ENCODE data around the gene TRNP1. TPM values are rescaled to one million over a fixed set of nuclear protein-coding genes. Genes with fewer than 3 reads are reported as not detected.

The TRNP1 gene
- total and polyA plus RNA-seq, 12 donors = 1.4 to 27.8 (median 6.5) TPM

DNA sequence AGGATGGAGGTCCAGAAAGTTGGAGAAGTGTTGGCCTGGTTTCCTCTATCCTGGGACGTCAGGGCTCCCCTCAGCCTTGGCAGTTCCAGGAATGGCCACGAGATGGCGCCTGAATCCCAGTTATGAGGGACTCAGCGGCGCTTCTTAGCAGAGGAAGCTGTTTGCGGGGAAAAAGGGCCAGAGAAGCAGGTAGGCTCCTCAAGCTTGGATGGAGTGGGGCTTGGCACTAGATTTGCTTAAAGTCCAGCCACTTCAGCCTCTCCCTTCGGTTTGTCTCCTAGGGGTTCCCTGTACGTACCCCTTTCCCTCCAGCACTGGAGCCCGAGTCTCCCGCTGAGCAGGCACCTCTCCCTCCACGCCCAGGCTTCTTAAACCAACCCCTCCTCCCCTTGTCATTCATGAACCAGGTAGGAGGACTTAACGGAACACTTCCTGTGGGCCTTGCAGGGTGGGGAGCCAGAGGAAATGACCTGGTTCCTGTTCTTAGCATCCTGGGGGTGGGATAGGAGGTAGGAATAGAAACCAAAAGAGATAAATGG lies 51.2 kb downstream of the TRNP1 start:
- WGBS, 4 donors = 11 to 16% (median 13%) methylated on average over 12 of the region's 12 CpGs
- no peaks in the 10 kb centered on the region for H3K27me3 ChIP-seq
- peak; percentile 78 to 95 (median 90) for DNase-seq
- H3K27ac ChIP-seq = no peak overlapping the region
- TF ChIP-seq POLR2A (IDR thresholded peaks at IDR 0.05) = no peak
- TF ChIP-seq, protein P1, sequence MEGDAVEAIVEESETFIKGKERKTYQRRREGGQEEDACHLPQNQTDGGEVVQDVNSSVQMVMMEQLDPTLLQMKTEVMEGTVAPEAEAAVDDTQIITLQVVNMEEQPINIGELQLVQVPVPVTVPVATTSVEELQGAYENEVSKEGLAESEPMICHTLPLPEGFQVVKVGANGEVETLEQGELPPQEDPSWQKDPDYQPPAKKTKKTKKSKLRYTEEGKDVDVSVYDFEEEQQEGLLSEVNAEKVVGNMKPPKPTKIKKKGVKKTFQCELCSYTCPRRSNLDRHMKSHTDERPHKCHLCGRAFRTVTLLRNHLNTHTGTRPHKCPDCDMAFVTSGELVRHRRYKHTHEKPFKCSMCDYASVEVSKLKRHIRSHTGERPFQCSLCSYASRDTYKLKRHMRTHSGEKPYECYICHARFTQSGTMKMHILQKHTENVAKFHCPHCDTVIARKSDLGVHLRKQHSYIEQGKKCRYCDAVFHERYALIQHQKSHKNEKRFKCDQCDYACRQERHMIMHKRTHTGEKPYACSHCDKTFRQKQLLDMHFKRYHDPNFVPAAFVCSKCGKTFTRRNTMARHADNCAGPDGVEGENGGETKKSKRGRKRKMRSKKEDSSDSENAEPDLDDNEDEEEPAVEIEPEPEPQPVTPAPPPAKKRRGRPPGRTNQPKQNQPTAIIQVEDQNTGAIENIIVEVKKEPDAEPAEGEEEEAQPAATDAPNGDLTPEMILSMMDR (IDR thresholded peaks at IDR 0.05) = peak; percentile 94 to 99 (median 98)
- intact Hi-C loops (cut with DNase I) = loop anchor here (5.0 kb wide), 3 partner anchors 47 to 248 kb away; no protein-coding TSS in a partner anchor
- H3K4me3 ChIP-seq = peak overlapping the region in 1 of 4 donors; percentile 10
- peaks cover 4 to 13% of the 10 kb centered on the region in 2 donors for H3K4me1 ChIP-seq (replicated peaks in 1 of 2)
- H3K36me3 ChIP-seq (replicated peaks in 1 of 2) = no peaks in the 10 kb centered on the region
- H3K9me3 ChIP-seq (replicated peaks in 1 of 3) = no peaks in the 10 kb centered on the region

GRCh38 chr1:27045973-27046558 lies 52.6 kb downstream of the TRNP1 start:
- TF ChIP-seq, protein P1 (IDR thresholded peaks at IDR 0.05) = peak; percentile 68 to 84 (median 78)
- TF ChIP-seq POLR2A (IDR thresholded peaks at IDR 0.05) = no peak
- DNase-seq = peak; percentile 45 to 78 (median 64)
- Histone ChIP-seq H3K36me3 (replicated peaks in 1 of 2) (no peaks in the 10 kb centered on the region), H3K27me3 (no peaks in the 10 kb centered on the region), H3K9me3 (replicated peaks in 1 of 3) (no peaks in the 10 kb centered on the region), H3K27ac (no peak overlapping the region), H3K4me1 (replicated peaks in 1 of 2) (peaks cover 4 to 13% of the 10 kb centered on the region in 2 donors), H3K4me3 (no peak overlapping the region)
- WGBS, 4 donors = 16 to 22% (median 17%) methylated on average over 17 of the region's 17 CpGs
- intact Hi-C loops (cut with DNase I) = loop anchor here in 1 of 2 donors (5.0 kb wide), 1 partner anchor 246 kb away; no protein-coding TSS in a partner anchor

- intact Hi-C loops (cut with DNase I) = loop anchor here (2.0 to 5.0 kb wide), 3 partner anchors 49 to 244 kb away; no protein-coding TSS in a partner anchor
- no peak for DNase-seq
These were observed 54.4 kb downstream of the TRNP1 start for GRCh38 chr1:27047914-27048313.

DNA sequence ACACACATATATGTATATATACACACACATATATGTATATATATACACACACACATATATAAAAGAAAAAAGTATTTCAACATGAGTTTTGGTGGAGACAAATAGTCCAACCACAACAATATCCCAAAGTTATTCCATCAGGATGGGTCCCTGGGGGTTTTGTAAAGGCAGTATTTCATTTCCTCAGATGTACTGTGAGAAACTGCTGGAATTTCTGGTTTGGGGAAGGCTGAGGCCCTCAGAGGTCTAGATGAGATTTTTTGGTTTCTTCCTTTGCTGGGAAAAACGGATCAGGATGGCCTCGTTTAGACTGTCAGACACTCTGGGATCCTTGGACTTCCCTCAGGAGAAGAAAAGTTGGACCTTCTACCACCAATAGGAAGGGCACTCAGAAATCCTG lies 55.6 kb downstream of the TRNP1 start:
- Histone ChIP-seq H3K27ac (no peak overlapping the region), H3K4me1 (replicated peaks in 1 of 2) (peaks cover 4 to 13% of the 10 kb centered on the region in 2 donors), H3K9me3 (replicated peaks in 1 of 3) (no peaks in the 10 kb centered on the region), H3K36me3 (replicated peaks in 1 of 2) (no peaks in the 10 kb centered on the region), H3K27me3 (no peaks in the 10 kb centered on the region), H3K4me3 (no peak overlapping the region)
- TF ChIP-seq POLR2A (IDR thresholded peaks at IDR 0.05) = no peak
- TF ChIP-seq, protein P1 (IDR thresholded peaks at IDR 0.05) = no peak
- intact Hi-C loops (cut with DNase I) = loop anchor here (2.0 to 5.0 kb wide), 3 partner anchors 48 to 243 kb away; no protein-coding TSS in a partner anchor
- 59 to 71% (median 68%) methylated on average over 2 of the region's 2 CpGs for WGBS, 4 donors
- DNase-seq = no peak

More at GRCh38 chr1:27047914-27048313, 54.4 kb downstream of the TRNP1 start:
- no peak overlapping the region for H3K27ac ChIP-seq
- no peak for TF ChIP-seq POLR2A (IDR thresholded peaks at IDR 0.05)
- TF ChIP-seq, protein P1 (IDR thresholded peaks at IDR 0.05) = no peak
- no peak overlapping the region for H3K4me3 ChIP-seq
- H3K4me1 ChIP-seq (replicated peaks in 1 of 2) = peaks cover 4 to 13% of the 10 kb centered on the region in 2 donors
- no peaks in the 10 kb centered on the region for H3K27me3 ChIP-seq
- 68 to 73% (median 69%) methylated on average over 6 of the region's 6 CpGs for WGBS, 4 donors
- H3K36me3 ChIP-seq (replicated peaks in 1 of 2) = no peaks in the 10 kb centered on the region
- no peaks in the 10 kb centered on the region for H3K9me3 ChIP-seq (replicated peaks in 1 of 3)
